Memory B cell (primary cell): ENCODE measurements around the gene TMEM234.

Experiments
- ATAC-seq: fragments of 150-1000 bp; cut with Tn5 transposase; 2 replicates; pipeline ENCODE4 v1.10.0; 2021; ENCODE audit warnings: low read depth, mild to moderate bottlenecking, moderate library complexity
- DNase-seq, 2 donors: peaks; one replicate each; pipeline ENCODE4 v3.0.0; 2022; ENCODE audit warnings: low spot score in 2 of 2
- H3K27ac Mint-ChIP-seq: one replicate; pipeline ENCODE4 v1.8.0; 2022; ENCODE audit warnings: mild to moderate bottlenecking, moderate library complexity, mixed read lengths
- H3K27me3 Mint-ChIP-seq: one replicate; pipeline ENCODE4 v1.8.0; 2022; ENCODE audit warnings: mixed read lengths
- H3K36me3 Mint-ChIP-seq: one replicate; pipeline ENCODE4 v1.8.0; 2022; ENCODE audit warnings: mild to moderate bottlenecking, mixed read lengths
- H3K4me1 Mint-ChIP-seq: one replicate; pipeline ENCODE4 v1.8.0; 2022; ENCODE audit warnings: mixed read lengths
- H3K4me3 Mint-ChIP-seq: one replicate; pipeline ENCODE4 v1.8.0; 2022; ENCODE audit warnings: mild to moderate bottlenecking, moderate library complexity, mixed read lengths
- H3K9me3 Mint-ChIP-seq: one replicate; pipeline ENCODE4 v1.8.0; 2022; ENCODE audit warnings: mixed read lengths

The TMEM234 gene

GRCh38 chr1:32247983-32248889 is 26.1 kb upstream of the TMEM234 start:
- Mint-ChIP-seq H3K4me3 (peak overlapping the region; percentile 69), H3K36me3 (no peaks in the 10 kb centered on the region)
- ATAC-seq, result no peak

GRCh38 chr1:32247452-32247851 is 25.3 kb upstream of the TMEM234 start:
- Mint-ChIP-seq H3K27ac (peak overlapping the region; percentile 97), H3K36me3 (no peaks in the 10 kb centered on the region), H3K4me3 (peak overlapping the region; percentile 37), H3K9me3 (no peaks in the 10 kb centered on the region), H3K27me3 (no peaks in the 10 kb centered on the region), H3K4me1 (peaks cover 53% of the 10 kb centered on the region)
- DNase-seq, result no peak
- ATAC-seq, result no peak

More at GRCh38 chr1:32247983-32248889, 26.1 kb upstream of the TMEM234 start:
- Mint-ChIP-seq H3K4me1 (peaks cover 54% of the 10 kb centered on the region), H3K27ac (peak overlapping the region; percentile 97), H3K9me3 (no peaks in the 10 kb centered on the region), H3K27me3 (no peaks in the 10 kb centered on the region)
- DNase-seq, result peak; percentile 59 to 70

GRCh38 chr1:32246888-32247273 is 24.7 kb upstream of the TMEM234 start, which contains the start of gene FAM167B:
Gene FAM167B (plus strand): TSS chr1:32247222. CDS start chr1:32247422, 200 bp downstream.
- peaks cover 51% of the 10 kb centered on the region for H3K4me1 Mint-ChIP-seq
- H3K9me3 Mint-ChIP-seq, result no peaks in the 10 kb centered on the region
- ATAC-seq (no peak), DNase-seq (no peak)
- H3K27me3 Mint-ChIP-seq, result no peaks in the 10 kb centered on the region
- H3K36me3 Mint-ChIP-seq, result no peaks in the 10 kb centered on the region
- H3K27ac Mint-ChIP-seq, result peak within 1 kb of the TSS; percentile 97
- peak within 1 kb of the TSS; percentile 69 for H3K4me3 Mint-ChIP-seq

- ATAC-seq, result no peak
- Mint-ChIP-seq H3K27me3 (no peaks in the 10 kb centered on the region), H3K4me1 (peaks cover 23% of the 10 kb centered on the region), H3K36me3 (no peaks in the 10 kb centered on the region), H3K27ac (no peak overlapping the region), H3K4me3 (peak overlapping the region; percentile 21), H3K9me3 (no peaks in the 10 kb centered on the region)
- DNase-seq, result no peak
Measured at GRCh38 chr1:32242341-32242851, 20.2 kb upstream of the TMEM234 start.

- H3K36me3 Mint-ChIP-seq, result no peaks in the 10 kb centered on the region
- peaks cover 12% of the 10 kb centered on the region for H3K4me1 Mint-ChIP-seq
- H3K4me3 Mint-ChIP-seq, result peak overlapping the region; percentile 91
- H3K9me3 Mint-ChIP-seq, result no peaks in the 10 kb centered on the region
- peak overlapping the region; percentile 70 for H3K27ac Mint-ChIP-seq
- DNase-seq (peak in 1 of 2 donors; percentile 45), ATAC-seq (peak; percentile 66)
- H3K27me3 Mint-ChIP-seq, result no peaks in the 10 kb centered on the region
Measured at GRCh38 chr1:32241001-32241763, 19.0 kb upstream of the TMEM234 start.

GRCh38 chr1:32240140-32240951 is 18.2 kb upstream of the TMEM234 start:
- Mint-ChIP-seq H3K36me3 (no peaks in the 10 kb centered on the region), H3K9me3 (no peaks in the 10 kb centered on the region), H3K4me3 (peak overlapping the region; percentile 91), H3K4me1 (peaks cover 11% of the 10 kb centered on the region), H3K27me3 (no peaks in the 10 kb centered on the region), H3K27ac (peak overlapping the region; percentile 70)
- ATAC-seq, result peak; percentile 78
- DNase-seq, result no peak

- no peaks in the 10 kb centered on the region for H3K9me3 Mint-ChIP-seq
- H3K27me3 Mint-ChIP-seq, result no peaks in the 10 kb centered on the region
- peaks cover 11% of the 10 kb centered on the region for H3K4me1 Mint-ChIP-seq
- H3K36me3 Mint-ChIP-seq, result no peaks in the 10 kb centered on the region
- peak overlapping the region; percentile 70 for H3K27ac Mint-ChIP-seq
- peak overlapping the region; percentile 91 for H3K4me3 Mint-ChIP-seq
- ATAC-seq (no peak), DNase-seq (no peak)
Measured at GRCh38 chr1:32239790-32240139, 17.6 kb upstream of the TMEM234 start.

- Mint-ChIP-seq H3K36me3 (no peaks in the 10 kb centered on the region), H3K27me3 (no peaks in the 10 kb centered on the region), H3K4me1 (peaks cover 12% of the 10 kb centered on the region), H3K9me3 (no peaks in the 10 kb centered on the region), H3K4me3 (peak overlapping the region; percentile 91), H3K27ac (no peak overlapping the region)
- ATAC-seq (no peak), DNase-seq (no peak)
Measured at GRCh38 chr1:32239337-32239736, 17.2 kb upstream of the TMEM234 start.

GRCh38 chr1:32234792-32235191 is 12.6 kb upstream of the TMEM234 start:
- Mint-ChIP-seq H3K4me1 (peaks cover 4% of the 10 kb centered on the region), H3K36me3 (peaks cover 7% of the 10 kb centered on the region), H3K27me3 (no peaks in the 10 kb centered on the region), H3K4me3 (no peak overlapping the region), H3K9me3 (no peaks in the 10 kb centered on the region), H3K27ac (no peak overlapping the region)
- DNase-seq, result no peak
- ATAC-seq, result no peak

GRCh38 chr1:32232558-32233304 is 10.6 kb upstream of the TMEM234 start:
- ATAC-seq, result no peak
- Mint-ChIP-seq H3K27ac (peak overlapping the region; percentile 19), H3K36me3 (peaks cover 20% of the 10 kb centered on the region)

GRCh38 chr1:32231843-32232432 is 9.8 kb upstream of the TMEM234 start:
- ATAC-seq, result no peak
- Mint-ChIP-seq H3K27me3 (no peaks in the 10 kb centered on the region), H3K36me3 (peaks cover 25% of the 10 kb centered on the region)

More at GRCh38 chr1:32232558-32233304, 10.6 kb upstream of the TMEM234 start:
- H3K9me3 Mint-ChIP-seq, result no peaks in the 10 kb centered on the region
- no peak overlapping the region for H3K4me3 Mint-ChIP-seq
- H3K4me1 Mint-ChIP-seq, result peaks cover 4% of the 10 kb centered on the region
- no peak for DNase-seq
- no peaks in the 10 kb centered on the region for H3K27me3 Mint-ChIP-seq

GRCh38 chr1:32228771-32229170 is 6.6 kb upstream of the TMEM234 start:
- H3K9me3 Mint-ChIP-seq, result no peaks in the 10 kb centered on the region
- no peak overlapping the region for H3K4me3 Mint-ChIP-seq
- no peak for ATAC-seq
- H3K4me1 Mint-ChIP-seq, result peaks cover 7% of the 10 kb centered on the region
- DNase-seq, result no peak
- H3K36me3 Mint-ChIP-seq, result peaks cover 33% of the 10 kb centered on the region
- no peaks in the 10 kb centered on the region for H3K27me3 Mint-ChIP-seq
- H3K27ac Mint-ChIP-seq, result no peak overlapping the region

More at GRCh38 chr1:32231843-32232432, 9.8 kb upstream of the TMEM234 start:
- H3K27ac Mint-ChIP-seq, result peak overlapping the region; percentile 19
- H3K9me3 Mint-ChIP-seq, result no peaks in the 10 kb centered on the region
- DNase-seq, result no peak
- peaks cover 4% of the 10 kb centered on the region for H3K4me1 Mint-ChIP-seq
- H3K4me3 Mint-ChIP-seq, result no peak overlapping the region
